ENCODE data around the gene PITX1.

GRCh38 chr5:135076051-135076491 is 42.0 kb upstream of the PITX1 start:
- TF ChIP-seq TAF1 (IDR thresholded peaks at IDR 0.05; ENCODE audit: borderline replicate concordance, insufficient read depth, low read length), result no peak
- no peak for TF ChIP-seq SIN3A (IDR thresholded peaks at IDR 0.05; ENCODE audit: borderline replicate concordance, insufficient read depth, low read length)
- TF ChIP-seq POLR2AphosphoS5 (IDR thresholded peaks at IDR 0.05; ENCODE audit: low read depth, low read length), result no peak

Measured in PFSK-1 (cell line).